Erythroblast (primary cell): ENCODE results near the gene NCAM2.

Experiments used
- GATA1 ChIP-seq: IDR thresholded peaks from 2 replicates; pipeline ENCODE4 v1.6.1; 2011; ENCODE audit warnings: low read depth, mild to moderate bottlenecking, control low read depth, low read length, moderate library complexity
- POLR2A ChIP-seq: IDR thresholded peaks from 2 replicates; pipeline ENCODE4 v1.6.1; 2011; ENCODE audit warnings: mild to moderate bottlenecking, low read length

DNA sequence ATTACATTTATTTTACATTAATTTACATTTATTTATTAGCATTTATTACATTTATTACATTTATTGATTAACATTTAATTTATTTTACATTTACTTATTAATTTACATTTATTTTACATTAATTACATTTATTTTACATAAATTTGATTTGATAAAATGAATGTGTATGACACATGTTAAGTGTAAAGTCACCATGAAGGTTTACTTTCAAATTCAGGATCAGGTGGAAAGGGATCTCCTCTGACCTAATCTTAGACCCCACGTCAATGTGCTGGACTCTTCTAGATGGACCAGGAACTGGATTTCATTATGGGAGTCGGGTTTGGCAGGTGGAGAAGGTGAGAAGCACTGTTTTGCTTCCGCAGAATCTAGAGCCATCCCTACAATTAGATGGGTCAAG, 76.1 kb downstream of the NCAM2 start:
- TF ChIP-seq POLR2A = no peak
- TF ChIP-seq GATA1 = no peak
